HG03571 (cell line): Measurements from ENCODE around the gene PTOV1.

Experiments used
- ATAC-seq: cut with Tn5 transposase; IDR thresholded peaks from one replicate; pipeline ENCODE4 v1.9.1; 2021; ENCODE audit not compliant: unreplicated experiment

Gene PTOV1

DNA sequence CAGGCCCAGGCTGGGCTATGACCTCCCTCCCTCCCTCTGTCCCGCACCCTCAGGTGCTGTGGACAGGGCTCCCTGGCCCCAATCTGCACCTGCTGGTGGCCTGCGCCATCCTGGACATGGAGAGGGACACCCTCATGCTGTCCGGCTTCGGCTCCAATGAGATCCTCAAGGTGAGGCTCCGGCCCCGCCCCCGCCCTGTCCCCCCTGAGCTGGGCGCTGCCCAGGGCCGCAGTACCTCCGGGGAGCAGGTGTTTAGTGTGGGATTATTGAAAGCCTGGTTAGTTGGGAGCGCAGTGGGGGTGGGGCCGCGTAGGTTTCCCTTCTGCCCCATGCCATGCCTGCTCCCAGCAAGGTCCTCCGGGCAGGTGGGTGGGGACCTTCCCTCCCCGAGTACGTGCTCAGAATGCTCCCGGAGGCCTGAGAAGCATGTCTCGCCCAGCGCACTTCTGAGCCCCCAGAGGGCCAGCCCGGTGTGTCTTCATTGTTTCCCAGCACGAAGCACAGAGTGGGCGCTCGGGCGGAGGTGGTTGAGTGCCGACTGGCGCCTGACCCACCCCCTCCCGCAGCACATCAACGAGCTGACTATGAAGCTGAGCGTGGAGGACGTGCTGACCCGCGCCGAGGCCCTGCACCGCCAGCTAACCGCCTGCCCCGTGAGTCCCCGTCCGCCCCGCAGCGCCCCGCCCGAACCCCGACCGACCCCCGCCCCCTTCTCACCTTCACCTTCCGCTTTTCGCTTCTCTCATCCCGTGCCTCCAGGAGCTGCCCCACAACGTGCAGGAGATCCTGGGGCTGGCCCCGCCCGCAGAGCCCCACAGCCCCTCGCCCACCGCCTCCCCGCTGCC, 36.9 kb downstream of the PTOV1 start:
- ATAC-seq: no peak

DNA sequence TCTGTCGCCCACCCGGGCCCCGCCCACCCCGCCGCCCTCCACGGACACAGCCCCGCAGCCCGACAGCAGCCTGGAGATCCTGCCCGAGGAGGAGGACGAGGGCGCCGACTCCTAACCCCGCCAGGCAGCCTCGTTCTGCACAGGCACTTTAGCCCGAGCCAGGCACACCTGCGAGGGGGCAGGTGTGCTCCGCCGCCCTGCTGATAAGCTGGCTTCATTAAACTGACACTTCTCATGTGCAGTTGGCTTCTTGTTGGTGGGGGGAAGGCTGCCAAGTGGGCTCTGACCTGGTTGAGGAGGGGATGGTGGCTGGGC, 37.5 kb downstream of the PTOV1 start:
- ATAC-seq: no peak

- no peak for ATAC-seq
These were observed 38.2 kb downstream of the PTOV1 start for GRCh38 chr19:49889038-49889686.

GRCh38 chr19:49889687-49890348, 38.9 kb downstream of the PTOV1 start:
- no peak for ATAC-seq

- no peak for ATAC-seq
These were observed 39.7 kb downstream of the PTOV1 start for GRCh38 chr19:49890349-49891311.

GRCh38 chr19:49891393-49891792, 40.4 kb downstream of the PTOV1 start:
- ATAC-seq: no peak

DNA sequence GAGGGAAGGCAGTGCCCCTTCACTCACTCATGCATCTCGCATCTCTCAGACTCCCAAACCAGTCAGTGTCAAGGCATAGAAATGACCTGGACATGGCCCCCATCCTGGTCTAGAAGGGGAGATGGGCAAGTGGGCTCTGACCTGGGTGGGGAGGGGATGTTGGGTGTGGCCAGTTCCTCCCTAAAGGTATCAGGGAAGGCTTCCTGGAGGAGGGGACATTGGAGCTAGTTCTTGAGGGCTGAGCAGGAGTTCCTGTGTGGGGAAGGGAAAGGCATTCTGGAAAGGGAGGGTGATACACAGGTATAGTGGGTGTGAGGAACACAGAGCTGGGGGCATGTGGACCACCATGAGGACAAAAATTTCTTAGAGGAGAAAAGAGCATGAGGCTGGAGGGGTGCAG, 41.8 kb downstream of the PTOV1 start:
- ATAC-seq: no peak

DNA sequence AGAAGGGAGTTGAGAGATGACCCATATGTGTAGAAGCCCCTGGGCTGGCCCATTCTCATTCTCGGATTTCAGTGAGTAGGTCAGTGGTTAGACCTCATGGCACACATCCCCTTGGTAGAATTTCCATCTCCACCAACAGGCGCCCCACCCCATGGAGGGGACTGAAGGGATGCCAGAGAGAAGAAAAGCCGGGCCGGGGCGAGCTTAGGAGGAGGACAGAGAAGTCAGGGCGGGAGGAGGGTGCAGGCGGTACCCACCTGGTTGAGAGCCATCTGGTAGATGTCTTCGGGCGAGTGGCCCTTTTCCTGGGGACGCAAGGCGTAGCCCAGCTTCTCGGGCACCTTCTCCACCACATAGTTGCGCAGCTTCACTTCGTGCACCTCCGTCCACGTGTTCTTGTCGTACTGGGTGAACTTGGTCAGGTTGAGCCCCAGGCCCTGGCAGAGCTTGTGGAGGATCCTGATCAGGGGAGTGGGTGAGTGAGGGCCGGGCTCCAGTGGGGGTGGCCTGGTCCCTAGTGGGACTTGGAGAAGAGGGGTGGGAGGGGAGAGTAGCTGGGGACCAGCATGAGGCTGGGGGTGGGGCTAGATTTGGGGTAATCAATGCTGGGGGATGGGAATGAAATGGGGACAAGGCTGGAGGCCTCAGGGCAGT, 43.2 kb downstream of the PTOV1 start:
- no peak for ATAC-seq

DNA sequence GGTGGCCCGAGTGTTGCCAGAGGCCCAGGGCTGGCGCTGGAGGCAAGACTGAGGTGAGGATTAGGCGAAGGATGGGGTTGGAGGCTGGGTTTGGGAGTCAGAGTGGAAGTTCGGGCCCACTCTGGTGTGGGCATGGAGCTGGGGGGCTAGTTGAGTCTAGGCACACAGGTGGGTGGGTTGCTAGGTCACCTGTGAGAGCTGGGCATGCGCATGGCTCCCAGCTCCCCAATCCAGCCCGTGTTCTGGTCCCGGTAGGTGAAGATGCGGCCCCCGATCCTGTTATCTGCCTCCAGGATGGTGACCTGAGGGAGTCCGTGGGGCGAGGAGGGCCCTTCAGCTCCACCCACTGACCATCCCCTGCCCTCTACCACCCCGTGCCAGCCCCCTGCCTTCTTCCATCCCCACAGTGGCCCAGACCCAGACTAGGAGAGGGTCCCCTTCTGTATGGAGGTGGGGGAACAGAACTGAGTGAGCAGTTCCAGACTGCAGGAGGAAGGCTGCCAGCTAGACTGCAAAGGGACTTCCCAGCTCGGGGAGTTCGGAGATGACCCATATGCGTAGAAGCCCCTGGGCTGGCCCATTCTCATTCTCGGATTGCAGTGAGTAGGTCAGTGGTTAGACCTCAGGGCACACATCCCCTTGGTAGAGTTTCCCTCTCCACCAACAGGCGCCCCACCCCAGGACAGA, 44.1 kb downstream of the PTOV1 start:
- no peak for ATAC-seq

- no peak for ATAC-seq
These were observed 44.8 kb downstream of the PTOV1 start for GRCh38 chr19:49895566-49896297.

- peak; percentile 44 for ATAC-seq
These were observed 46.1 kb downstream of the PTOV1 start, which contains the start of gene IL4I1 for GRCh38 chr19:49896863-49897621. IL4I1 (minus strand) TSS chr19:49896887; CDS start chr19:49896160, 727 bp downstream.

DNA sequence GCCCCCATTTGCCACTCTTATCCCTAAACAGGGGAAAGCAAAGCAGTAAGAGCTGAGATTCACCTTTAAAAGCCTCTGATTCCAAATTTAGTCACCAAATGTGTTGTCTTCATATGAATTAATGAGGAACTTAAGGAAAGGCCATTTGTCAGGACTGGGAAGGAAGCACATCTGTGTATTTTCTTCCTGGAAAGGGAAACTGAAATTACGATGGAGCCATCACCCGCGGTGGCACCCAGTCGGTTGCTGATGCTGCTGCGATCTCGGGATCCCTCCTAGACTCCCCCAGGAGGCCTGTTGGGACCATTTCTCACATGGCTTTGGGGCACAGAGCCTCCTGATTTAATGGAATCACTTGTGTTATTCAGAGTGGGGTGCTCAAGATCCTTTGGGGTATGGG, 53.2 kb downstream of the PTOV1 start:
- no peak for ATAC-seq

DNA sequence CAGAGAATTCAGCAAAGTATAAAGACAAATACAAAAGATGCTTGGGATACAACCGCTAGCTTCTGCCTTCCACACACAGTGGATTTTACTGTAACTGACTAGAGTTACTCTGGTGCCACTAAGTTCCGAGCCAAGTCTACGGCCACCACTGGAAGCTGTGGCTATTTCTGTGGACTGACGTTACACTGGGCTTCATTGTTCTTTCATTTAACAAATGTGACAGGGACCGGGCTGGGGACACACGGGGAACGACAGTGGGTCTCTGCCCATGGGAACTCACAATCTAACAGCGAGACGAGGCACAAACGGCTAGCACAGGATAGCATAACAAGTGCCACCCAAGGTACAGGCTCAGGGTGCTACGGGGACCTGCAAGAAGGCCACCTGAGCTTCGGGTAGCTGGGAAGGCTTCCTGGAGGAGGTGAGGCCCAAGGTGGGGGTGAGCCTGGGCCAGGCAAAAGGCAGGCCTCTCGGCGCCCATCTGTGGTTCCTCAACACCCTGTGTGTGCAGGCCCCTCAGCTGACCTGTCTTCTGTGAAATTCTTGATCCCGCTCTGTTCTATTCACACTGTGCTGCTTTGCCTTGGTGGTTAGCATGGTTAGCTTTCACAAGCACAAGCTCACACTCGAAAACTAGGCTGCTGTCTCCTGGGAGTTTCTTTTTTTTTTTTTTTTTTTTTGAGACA, 56.1 kb downstream of the PTOV1 start:
- ATAC-seq: no peak

DNA sequence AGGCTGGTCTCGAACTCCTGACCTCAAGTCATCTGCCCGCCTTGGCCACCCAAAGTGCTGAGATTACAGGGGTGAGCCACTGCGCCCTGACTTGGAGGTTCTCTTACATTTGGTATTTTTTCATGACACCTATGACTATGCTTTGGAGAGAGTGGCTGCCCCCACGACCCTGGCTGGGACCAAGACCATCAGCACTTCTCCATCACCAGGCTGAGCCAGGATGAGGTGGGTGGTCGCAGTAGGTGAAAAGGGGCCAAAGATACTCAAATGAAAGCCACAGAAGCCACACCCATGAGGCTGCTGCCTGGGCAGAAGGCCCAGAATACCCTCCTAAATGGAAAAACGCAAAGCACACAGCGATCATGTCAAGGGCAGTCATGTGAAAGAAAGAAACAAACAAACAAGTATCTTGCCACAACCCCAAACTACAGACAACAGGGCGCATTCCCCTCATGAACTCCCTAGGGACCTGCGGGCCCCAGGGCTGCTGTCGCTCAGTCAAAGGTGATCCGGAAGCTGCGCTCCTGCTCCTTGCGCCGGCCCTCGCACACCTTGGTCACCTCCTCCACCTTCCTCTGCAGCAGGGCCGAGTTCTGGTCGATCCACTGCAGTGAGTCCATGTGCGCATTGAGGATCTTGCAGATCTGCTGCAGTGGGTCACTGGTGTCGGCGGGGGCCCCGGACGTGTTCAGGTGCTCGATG, 56.9 kb downstream of the PTOV1 start:
- ATAC-seq: no peak

- ATAC-seq: no peak
These were observed 57.8 kb downstream of the PTOV1 start for GRCh38 chr19:49908480-49909420.

DNA sequence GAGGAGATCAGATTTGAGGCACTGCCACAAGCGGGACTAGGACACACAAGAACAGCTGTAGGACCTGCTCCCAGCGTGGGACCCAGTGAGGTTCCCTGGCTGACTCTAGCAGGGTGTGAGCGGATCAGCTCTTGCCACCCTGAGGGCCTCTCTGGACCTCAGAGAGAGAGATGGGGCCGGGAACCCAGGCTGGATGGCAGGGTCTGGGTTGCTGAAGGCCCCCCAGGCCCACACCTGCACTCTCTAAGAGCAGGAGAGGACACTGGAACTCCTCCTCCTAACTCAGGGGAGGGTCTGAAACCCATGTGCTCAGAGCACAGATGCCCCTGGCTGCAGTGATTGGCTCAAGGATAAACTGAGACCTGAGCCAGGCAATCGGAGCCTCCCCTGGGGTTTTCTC, 59.2 kb downstream of the PTOV1 start:
- ATAC-seq: no peak
